ENCODE results near the gene MAST1.
A peak's percentile ranks its signal among the peaks of the same experiment; 100 is the strongest.
"Not testable (repeated sequence)": the region's sequence is repeated elsewhere in the genome, so short reads cannot be mapped to it uniquely, and the experiment has no call there.

Gene MAST1

DNA sequence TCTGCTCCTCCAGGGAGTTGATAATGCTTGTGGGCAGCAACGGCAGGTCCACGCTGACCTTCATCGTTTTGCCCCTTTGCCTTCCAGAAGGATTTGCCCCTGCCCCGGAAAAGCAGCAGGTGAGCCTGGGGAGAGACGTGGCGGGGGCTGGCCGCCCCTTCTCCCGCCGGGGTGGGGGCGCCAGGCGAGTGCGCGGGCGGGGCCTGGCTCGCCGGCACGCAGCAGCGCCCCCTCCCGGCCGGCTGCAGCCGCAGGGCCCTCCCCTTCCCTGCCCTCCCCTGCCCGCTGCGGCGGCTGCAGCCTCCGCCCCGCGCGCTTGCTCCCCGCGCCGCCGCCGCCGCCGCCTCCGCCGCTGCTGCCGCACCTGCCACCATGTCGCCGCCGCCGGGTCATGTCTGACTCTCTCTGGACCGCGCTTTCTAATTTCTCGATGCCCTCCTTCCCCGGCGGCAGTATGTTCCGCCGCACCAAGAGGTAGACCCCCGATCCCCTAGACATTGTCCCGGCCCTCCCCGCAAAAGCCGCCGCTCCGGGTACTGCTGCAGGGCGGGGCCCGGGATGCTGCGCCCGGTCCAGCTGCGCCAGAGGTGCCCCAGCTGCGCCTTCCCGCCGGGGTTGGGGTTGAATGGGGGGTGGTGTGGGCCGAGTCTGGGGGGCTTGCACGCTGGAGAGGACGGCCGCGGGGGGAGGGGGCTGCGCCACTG is at the start of gene MAST1:
TSS of gene MAST1 (plus strand) at position 334 of the 704 bp plus-strand sequence. CDS start at position 392, 58 bp downstream.
- DNase-seq: no peak

DNA sequence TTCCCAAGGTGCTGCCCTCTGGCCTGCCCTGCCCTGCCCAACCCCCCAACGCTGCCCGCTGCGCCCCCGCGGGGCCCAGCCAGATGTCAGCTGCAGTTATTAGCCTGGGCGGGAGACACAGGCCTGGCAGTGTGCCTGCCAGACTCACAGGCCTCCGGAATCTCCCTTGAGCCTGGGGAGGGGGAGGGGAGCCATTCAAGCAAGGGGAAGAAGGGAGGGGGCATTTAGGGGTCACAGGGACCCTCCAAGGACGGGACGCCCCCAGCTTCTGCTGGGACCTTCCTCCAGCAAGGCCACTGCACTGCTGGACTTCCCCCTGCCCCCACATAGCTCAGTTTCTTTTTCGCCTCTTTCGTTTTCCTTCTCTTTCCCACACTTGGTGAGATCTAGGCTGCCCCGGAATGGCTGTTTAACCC is 49.6 kb upstream of the MAST1 start:
- peak; percentile 52 for DNase-seq

DNA sequence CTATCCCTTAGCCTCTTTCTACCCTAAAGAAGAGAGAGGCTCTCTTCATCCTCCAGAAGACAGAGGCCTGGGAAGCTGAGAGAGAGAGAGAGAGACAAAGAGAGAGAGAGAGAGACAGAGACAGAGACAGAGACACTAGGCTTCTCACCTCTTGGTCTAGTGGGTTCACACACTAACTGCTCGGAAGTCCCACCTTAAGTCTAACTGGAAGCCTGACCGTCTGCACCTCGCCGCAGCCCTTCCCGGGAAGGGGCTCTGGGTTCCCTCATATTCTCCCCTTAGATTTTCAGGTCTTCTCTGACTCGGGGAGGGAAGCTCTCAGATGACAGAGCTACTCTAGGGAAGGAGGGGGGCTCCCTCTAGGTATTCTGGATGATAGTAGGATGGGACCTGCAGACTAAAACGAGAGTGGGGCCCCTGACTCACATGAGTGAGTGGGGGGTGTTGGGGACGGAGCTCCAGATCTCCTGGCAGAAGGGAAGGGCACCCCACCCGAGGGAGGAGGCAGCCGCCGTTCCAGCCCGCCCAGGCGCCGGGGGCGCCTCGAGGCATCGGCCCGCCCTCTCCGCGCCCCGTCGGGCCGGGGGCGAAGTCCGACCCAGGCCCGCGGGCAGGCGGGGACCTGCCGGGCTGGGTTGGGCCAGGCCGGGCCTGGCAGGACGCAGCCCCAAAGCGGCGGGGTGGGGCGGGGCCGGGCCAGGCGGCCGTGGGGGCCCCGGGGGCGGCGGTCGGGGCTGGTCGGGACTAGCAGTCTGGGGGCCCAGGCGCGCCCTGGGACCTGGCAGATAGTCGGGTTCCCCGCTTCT is 49.0 kb upstream of the MAST1 start:
- no peak for DNase-seq

DNA sequence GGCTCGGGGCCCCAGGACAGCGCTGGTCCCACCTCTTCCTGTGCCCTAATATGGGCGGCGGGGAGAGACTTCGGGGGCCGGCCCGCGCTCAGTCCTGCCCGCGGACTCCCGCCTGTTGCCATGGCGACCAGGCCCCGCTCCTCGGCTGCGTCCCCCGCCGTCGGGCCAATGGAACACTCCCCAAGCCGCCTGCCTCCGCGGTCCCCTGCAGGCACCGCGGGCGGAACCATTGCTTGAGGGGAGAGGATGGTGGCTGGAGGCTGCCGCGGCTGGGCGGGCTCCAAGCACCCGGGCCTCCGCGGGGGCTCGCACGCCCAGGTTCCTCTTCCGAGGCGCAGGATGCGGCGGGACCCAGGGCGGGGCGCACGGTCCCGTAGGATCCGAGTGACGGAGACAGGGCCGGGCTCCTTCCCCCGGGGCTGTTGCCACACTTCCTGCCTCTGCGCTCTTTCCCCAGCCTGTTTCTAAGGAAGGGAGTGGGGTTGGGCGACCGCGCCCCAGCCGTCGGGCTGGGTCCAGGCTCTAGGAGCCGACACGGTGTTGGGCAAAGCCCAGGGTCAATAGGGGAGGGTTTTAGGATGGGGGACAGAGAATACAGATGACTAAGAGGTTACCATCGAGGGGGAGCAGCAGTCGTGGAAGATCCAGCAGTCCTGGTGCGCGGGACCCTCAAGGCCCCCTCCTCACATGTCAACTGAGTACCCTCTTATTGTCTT is 48.3 kb upstream of the MAST1 start:
- DNase-seq: peak; percentile 84

DNA sequence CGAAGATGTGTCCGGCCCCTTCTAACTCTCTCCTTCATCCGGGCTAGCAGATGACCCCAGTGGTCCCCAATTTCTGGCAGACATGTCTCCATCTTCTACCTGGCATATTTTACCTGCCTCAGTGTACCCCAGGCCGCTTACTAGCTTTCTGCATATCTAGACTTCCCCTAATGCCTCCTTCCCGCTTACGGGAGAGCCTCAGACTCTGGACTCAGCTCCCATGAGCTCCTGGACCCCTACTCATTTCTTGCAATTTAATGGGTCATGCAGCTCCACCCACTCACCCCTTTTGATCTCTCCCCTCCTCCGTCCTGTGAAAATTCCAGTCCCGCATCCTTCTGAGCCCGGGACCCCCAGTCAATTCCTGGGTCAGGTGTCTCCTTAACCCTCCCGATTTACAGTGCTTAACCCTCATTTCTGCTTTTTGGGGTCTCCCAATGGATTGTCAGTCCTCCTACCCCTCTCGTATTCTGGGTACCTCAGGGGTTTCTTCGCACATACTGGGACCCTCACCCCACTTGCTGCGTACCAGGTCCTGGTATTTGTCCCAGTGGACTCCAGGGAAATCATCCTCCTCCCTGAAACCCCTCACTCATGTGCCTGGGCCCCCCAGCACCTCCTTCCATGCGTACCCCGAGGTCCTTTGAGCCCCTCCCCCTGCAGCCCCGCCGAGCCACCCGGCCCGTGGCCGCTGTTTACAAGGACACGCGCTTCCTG is 47.5 kb upstream of the MAST1 start:
- DNase-seq: no peak

DNA sequence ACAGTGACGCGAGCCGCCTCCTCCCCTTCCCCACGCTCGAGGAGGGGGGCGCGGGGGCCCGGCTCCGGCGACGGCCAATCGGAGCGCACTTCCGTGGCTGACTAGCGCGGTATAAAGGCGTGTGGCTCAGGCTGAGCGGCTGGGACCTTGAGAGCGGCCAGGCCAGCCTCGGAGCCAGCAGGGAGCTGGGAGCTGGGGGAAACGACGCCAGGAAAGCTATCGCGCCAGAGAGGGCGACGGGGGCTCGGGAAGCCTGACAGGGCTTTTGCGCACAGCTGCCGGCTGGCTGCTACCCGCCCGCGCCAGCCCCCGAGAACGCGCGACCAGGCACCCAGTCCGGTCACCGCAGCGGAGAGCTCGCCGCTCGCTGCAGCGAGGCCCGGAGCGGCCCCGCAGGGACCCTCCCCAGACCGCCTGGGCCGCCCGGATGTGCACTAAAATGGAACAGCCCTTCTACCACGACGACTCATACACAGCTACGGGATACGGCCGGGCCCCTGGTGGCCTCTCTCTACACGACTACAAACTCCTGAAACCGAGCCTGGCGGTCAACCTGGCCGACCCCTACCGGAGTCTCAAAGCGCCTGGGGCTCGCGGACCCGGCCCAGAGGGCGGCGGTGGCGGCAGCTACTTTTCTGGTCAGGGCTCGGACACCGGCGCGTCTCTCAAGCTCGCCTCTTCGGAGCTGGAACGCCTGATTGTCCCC is 46.8 kb upstream of the MAST1 start, which contains the start of gene JUNB:
TSS of gene JUNB (plus strand) at position 142 of the 706 bp plus-strand sequence. CDS start at position 428, 286 bp downstream.
- peak; percentile 96 for DNase-seq

DNA sequence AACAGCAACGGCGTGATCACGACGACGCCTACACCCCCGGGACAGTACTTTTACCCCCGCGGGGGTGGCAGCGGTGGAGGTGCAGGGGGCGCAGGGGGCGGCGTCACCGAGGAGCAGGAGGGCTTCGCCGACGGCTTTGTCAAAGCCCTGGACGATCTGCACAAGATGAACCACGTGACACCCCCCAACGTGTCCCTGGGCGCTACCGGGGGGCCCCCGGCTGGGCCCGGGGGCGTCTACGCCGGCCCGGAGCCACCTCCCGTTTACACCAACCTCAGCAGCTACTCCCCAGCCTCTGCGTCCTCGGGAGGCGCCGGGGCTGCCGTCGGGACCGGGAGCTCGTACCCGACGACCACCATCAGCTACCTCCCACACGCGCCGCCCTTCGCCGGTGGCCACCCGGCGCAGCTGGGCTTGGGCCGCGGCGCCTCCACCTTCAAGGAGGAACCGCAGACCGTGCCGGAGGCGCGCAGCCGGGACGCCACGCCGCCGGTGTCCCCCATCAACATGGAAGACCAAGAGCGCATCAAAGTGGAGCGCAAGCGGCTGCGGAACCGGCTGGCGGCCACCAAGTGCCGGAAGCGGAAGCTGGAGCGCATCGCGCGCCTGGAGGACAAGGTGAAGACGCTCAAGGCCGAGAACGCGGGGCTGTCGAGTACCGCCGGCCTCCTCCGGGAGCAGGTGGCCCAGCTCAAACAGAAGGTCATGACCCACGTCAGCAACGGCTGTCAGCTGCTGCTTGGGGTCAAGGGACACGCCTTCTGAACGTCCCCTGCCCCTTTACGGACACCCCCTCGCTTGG is 46.1 kb upstream of the MAST1 start:
- DNase-seq: peak; percentile 19

DNA sequence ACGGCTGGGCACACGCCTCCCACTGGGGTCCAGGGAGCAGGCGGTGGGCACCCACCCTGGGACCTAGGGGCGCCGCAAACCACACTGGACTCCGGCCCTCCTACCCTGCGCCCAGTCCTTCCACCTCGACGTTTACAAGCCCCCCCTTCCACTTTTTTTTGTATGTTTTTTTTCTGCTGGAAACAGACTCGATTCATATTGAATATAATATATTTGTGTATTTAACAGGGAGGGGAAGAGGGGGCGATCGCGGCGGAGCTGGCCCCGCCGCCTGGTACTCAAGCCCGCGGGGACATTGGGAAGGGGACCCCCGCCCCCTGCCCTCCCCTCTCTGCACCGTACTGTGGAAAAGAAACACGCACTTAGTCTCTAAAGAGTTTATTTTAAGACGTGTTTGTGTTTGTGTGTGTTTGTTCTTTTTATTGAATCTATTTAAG is 45.4 kb upstream of the MAST1 start:
- DNase-seq: no peak

DNA sequence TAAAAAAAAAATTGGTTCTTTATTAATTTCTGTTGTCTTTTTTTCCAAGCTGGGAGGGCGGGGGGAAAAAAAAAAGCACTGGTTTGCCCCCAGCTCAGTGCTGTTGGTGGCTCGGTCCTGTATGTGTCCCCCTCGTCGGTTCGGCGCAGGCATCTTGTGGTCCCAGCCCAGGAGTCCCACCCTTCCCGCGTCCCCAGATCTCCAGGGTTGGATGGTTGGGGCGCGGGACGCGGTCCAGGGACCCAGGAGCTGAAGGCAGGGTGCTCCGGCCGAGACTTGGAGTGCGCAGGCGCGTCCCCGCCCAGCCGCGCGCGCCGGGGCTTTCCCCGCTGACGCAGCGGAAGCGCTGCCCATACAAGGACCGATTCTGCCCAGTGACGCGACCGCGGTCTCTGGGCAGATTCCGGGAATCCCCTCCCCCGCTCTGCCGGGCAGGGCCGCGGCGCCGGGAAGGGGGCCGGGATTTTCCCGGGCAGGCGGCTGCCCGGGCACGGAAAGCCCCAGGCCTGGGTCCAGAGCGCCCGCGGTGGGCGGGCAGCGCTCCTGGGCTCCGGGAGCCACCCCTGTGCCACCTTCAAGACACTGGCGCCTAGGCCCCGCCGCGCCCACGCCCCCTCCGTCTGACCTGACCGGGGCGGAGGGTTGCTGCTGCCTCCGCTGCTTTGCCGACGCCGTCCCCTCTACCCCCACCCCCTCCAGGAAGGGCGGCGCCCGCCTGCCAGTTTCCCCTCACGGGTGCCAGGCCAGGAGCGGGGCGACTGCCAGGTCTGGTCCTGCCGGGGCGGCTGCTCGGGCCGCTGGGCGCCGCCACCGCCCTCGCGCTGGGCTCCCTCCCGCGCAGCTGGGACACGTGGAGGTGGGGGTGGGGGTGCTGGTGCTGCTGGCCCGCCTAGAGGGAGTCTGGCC is 44.8 kb upstream of the MAST1 start:
- peak; percentile 88 for DNase-seq

DNA sequence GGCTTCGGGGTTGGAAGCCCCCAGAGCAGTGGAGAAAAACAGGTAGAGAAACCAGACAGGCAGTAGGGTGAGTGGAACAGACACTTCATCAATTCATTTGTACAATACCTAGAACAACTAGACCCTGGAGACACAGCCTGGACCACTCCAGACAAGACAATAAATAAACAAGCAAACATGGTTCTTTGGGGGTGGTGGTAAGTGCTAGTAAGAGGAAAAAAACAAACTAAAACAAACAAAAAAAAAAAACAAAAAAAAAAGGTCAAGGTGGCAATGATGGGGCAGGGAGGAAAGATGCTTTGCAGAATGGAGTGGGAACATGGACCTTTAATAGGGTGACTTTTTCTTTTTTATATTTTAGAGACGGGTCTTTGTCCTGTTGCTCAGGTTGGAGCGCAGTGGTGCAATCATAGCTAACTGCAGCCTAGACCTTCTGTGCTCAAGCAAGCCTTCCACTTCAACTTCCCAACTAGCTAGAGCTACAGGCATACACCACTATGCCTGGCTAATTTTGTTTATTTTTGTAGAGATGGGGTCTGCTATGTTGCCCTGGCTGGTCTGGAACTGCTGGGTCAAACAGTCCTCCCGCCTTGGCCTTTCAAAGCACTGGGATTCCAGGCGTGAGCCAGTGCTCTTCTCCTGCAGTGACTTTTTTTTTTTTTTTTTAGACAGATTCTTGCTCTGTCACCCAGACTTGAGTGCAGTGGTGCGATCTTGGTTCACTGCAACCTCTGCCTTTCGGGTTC is 43.9 kb upstream of the MAST1 start:
- DNase-seq: no peak

DNA sequence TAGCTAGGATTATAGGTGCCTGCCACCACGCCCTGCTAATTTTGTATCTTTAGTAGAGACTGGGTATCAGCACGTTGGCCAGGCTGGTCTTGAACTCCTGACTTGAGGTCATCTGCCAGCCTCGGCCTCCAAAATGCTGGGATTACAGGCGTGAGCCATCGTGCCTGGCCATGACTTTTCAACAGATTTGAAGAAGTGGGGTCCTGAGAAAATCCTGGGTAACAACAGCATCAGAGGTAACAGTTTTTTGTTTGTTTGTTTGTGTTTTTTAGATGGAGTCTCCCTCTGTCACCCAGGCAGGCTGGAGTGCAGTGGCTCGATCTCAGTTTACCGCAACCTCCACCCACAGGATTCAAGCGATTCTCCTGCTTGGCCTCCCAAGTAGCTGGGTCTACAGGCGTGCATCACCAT is 43.3 kb upstream of the MAST1 start:
- DNase-seq: no peak

DNA sequence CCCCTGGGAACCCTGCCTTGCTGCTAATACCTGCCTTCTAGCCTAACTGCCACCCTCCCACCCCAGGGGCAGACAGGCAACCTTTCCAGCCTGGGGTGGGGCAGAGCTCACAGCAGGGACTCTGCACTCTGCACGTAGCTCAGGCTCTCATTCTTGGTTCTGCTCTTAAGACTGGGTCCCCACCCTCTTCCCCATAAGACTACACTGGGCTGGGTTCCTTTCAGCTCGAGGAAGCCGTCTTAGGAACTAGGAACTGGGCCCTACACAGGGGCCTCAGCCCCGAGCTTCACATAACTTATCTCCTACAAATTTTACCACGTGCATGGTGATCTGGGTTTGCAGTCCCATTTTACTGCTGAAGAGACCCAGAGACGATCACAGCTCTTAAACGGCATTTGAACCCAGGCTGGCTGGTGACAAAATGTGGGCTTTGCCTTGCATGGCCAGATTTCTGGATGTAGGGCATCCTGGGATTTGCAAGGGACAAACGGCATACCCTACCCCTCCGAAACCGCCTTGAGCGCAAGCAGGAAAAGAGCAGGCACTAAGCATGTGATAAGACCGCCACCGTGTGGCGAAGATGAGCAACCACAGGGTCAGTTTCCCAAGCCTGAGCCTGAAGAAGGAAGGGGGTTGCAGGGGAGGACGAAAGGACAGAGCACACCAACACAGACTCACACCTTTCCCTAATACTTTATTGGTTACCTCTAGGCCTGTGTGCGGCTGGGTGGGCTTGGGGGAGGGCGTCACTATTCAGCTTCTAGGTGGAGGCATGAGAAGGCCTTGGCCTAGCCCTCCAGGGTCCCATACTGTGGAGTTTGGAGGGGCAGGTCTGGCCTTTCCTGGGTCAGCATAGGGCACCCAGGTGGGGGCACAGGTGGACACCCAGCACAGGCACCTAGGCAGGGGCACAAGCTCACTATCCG is 41.9 kb upstream of the MAST1 start:
- peak; percentile 76 for DNase-seq

DNA sequence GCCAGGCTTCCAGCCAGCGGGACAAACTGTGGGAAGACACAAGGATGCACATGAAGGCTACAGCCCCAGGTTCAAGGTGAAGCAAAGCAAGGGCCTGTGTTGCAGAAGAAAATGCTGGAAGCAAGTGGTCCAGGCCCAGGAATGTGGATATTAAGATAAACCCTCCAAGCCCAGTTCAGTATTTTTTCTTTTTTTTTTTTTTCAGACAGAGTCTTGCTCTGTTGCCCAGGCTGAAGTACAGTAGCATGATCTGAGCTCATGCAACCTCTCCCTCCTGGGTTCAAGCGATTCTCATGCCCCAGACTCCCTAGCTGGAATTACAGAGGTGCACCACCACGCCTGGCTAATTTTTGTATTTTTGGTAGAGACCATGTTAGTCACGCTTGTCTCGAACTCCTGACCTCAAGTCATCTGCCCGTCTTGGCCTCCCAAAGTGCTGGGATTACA is 41.2 kb upstream of the MAST1 start:
- no peak for DNase-seq

DNA sequence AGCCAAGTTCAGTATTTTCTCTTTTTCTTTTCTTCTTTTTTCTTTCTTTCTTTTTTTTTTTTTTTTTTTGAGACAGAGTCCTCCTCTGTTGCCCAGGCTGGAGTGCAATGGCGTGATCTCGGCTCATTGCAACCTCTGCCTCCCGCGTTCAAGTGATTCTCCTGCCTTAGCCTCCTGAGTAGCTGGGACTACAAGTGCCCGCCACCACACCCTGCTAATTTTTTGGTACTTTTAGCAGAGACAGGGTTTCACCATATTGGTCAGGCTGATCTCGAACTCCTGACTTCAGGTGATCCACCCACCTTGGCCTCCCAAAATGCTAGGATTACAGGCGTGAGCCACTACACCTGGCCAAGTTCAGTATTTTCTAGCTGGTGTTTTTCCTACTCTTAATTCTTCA is 40.7 kb upstream of the MAST1 start:
- not testable (repeated sequence) for DNase-seq

DNA sequence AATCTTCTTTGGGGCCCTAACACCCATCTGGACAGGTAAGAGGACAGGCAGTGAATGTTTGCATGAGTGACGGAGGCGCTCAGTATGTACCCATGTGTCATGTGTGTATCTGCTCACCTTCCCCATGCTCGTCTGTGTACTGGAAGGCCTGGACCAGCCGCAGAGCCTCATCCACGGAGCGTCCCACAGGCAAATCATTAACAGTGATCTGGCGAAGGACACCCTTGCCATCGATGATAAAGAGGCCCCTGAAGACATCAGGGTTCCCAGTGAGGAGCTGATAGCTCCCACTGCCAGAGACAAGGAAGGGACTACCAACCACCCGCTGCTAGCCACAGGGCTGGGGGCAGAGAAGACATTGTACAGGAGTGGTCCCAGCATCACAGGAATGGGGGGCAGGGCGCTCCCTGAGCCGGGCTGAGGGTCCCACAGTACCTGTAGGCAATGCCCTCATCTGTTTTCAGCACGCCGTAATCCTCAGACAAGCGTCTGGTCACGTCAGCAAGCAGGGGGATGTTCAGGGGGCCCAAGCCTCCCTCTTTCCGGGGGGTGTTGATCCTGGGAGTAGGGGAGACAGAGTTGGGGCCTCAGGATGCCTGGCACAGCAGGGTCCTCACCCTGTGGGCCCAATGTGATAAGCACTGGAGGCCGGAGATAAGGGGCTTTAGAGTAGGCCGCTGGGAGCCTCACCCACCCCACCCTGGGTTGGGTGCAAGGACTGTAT is 38.4 kb upstream of the MAST1 start:
- no peak for DNase-seq

DNA sequence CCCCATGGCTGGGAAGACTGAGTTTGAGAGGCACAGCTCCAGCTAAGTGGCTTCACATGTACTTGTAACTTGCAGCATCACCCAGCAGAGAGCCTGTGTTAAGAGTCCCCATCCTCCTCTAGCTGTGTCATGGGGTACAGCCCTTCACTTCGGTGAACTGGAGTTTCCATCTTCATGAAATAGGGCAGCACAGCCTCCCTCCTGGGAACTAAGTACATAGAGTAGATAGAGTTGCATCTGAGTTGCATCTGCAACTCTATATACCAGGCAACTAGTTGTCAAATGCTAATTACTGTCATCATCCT is 37.9 kb upstream of the MAST1 start:
- no peak for DNase-seq

DNA sequence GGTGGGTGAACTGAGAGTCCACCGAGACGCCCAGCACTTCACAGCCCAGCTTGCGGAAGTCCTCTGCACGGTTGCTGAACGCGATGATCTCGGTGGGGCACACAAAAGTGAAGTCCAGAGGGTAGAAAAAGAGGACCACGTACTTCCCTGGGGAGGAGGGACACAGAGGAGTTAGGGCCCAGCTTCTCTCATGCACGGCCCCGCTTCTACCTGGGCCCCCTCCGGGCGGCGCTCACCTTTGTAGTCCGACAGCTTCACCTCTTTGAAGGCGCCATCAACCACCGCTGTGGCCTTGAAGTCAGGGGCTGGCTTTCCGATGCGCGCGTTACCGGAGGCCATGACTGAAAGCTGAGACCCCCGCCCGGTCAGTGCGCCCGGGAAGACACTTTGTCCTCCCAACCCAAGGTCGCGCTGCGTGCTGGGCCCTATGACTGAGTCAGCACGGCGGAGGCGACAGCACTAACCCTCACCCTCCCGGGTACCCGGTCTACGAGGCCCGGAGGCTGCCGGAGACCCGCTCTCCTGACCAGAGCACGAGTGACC is 37.3 kb upstream of the MAST1 start:
- no peak for DNase-seq

Data from kidney glomerular epithelial cell (primary cell).